HG03175 (cell line): Measurements from ENCODE around the gene MKX.
"Not testable (repeated sequence)": the region's sequence is repeated elsewhere in the genome, so short reads cannot be mapped to it uniquely, and the experiment has no call there.

Source experiments
- ATAC-seq: cut with Tn5 transposase; IDR thresholded peaks from one replicate; pipeline ENCODE4 v1.9.1; 2021; ENCODE audit warnings: mild to moderate bottlenecking, moderate library complexity; ENCODE audit not compliant: unreplicated experiment

Gene MKX

DNA sequence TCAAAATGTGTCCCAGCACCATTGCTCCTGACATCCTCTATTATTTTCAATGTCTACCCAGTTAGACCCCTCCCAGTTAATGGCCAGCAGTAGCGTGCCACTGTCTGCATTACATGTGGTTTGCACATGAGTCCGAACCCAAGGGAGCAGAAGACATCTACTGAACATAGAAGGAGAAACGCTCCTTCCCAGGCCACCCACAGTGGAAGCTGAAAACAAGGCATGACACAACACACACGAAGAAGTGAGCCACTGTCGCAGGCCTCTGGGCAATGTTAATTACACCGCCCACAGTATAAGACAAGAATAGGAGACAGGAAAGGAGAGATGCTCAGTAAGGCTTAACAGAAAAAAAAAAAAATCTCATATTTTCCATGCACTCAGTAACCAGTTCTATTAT, 50.5 kb downstream of the MKX start:
- ATAC-seq, result no peak

- ATAC-seq, result no peak
Measured at GRCh38 chr10:27692663-27693062, 53.0 kb downstream of the MKX start.

DNA sequence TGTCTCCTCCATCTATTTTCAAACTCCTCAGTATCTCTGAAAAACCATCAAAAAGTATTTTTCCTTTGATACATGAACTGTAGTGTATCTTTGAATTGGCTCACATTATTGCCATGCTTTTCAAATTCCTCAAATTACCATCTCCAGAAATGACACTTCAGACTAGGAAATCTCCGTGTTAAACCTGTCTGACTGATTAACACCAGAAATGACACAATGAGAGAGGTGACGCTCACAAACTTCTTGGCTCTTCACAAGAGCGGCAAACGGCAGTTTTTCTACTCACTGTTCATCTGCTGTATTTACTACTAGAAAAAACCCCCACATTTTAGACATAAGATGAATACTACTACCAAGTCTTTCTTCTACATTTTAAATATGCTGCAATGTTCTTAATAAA, 56.6 kb downstream of the MKX start:
- no peak for ATAC-seq

- no peak for ATAC-seq
Measured at GRCh38 chr10:27688276-27688675, 57.3 kb downstream of the MKX start.

GRCh38 chr10:27687743-27688142, 57.9 kb downstream of the MKX start:
- ATAC-seq, result no peak

- ATAC-seq, result no peak
Measured at GRCh38 chr10:27687326-27687725, 58.3 kb downstream of the MKX start.

- no peak for ATAC-seq
Measured at GRCh38 chr10:27685681-27686080, 59.9 kb downstream of the MKX start.

DNA sequence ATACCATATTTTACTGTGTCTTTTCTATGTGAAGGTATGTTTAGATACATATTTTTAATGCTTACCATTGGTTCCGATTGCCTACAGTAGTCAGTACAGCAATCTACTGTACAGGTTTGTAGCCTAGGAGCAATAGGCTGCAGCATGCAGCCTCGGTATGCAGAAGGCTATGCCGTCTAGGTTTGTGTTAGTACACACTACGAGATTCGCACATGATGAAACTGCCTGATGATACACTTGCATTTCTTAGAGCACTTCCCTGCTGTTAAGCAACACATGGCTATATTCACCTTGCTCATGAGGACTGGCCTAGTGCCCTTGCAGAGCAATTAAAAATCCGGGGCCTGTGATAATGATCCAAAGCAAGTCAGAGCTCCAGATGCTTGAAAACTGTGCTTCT, 62.4 kb downstream of the MKX start:
- ATAC-seq, result no peak

- not testable (repeated sequence) for ATAC-seq
Measured at GRCh38 chr10:27681795-27682194, 63.8 kb downstream of the MKX start.

GRCh38 chr10:27680691-27681605, 64.7 kb downstream of the MKX start:
- ATAC-seq, result no peak

DNA sequence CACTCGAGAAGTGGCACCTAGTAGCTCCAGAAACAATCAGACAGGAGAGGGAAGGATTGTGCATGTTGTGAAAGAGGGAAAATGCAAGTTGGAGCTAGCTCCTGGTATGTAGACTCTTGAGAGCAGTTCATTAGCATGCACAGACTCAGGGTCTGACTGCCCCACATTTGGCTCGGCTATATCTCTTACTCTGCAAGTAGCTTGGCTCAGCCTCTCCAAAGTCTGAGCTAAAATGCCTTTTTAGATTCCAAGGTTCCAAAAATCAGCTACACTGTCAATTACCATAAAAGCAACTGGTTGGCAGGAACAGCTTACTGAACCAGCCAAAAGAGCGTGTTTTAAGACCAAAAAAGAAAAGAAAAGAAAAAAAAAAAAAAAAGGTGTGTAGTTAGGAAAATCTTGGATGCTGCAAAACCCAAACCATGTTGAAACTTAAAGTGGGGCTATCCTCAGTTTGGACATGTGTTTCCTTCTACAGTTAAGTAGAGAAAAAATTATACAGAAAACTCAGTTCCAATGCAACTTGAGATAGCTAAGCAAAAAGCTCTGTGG, 65.5 kb downstream of the MKX start:
- ATAC-seq, result no peak

- no peak for ATAC-seq
Measured at GRCh38 chr10:27679369-27679912, 66.2 kb downstream of the MKX start.

DNA sequence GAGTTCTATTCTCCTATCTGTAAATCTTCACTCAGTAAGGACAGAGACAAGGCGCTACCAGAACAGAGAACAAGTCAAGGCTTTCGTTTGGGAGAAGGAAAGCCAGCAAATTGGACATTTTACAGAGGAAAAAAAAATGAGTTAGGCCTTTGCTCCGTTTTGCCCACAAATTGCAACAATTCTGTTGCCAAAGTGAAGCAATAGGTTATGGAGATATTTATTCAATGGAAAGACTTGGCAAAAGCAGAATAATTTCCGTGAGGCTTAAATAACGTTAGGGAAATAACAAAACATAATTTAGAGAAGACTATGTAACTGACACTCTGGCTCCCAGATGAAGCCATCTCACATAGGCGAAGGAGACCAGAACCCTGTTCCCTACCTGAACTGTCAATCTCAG, 67.5 kb downstream of the MKX start:
- ATAC-seq, result no peak

- ATAC-seq, result no peak
Measured at GRCh38 chr10:27673065-27673464, 72.6 kb downstream of the MKX start.

DNA sequence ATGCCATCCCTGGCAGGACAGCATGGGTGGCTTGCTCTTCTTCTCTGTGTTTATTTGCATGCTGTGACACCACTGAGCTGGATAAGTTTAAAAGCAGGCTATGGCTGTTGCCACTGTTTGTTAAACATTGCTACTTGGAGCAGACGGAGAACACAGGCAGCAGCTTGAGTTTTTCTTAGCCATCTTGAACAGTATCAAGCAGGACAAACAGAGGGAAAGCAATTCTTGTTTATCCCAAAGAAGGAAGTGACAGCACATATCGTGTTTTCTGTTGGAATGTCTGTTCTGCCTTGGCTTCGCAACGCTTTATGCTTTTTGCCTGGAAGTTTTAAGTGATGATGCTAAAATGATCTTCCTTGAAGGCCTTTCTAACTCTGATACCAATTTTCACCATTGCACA, 73.8 kb downstream of the MKX start:
- ATAC-seq, result no peak

DNA sequence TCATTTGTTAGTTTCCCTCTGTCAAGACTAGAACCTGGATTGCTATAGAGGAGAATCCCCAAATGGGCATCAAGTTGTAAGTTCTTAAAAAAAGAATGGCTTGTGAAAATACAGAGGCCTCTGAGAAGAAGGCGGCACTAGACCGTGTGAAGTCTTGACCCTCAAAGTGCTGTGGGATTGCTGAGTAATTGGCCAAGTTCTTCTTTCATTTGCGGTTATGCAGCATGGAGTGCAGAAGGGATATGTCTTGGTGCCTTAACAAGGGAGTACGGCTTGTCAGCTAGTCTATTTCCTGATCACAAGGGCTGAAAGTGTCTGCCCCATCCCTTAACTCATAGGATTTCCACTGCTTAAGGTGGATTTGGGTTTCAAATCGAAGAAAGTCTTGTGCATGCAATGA, 81.2 kb downstream of the MKX start:
- no peak for ATAC-seq

GRCh38 chr10:27663621-27664020, 82.0 kb downstream of the MKX start:
- no peak for ATAC-seq

- ATAC-seq, result no peak
Measured at GRCh38 chr10:27661514-27662286, 83.9 kb downstream of the MKX start.

- ATAC-seq, result no peak
Measured at GRCh38 chr10:27660711-27661110, 84.9 kb downstream of the MKX start.

DNA sequence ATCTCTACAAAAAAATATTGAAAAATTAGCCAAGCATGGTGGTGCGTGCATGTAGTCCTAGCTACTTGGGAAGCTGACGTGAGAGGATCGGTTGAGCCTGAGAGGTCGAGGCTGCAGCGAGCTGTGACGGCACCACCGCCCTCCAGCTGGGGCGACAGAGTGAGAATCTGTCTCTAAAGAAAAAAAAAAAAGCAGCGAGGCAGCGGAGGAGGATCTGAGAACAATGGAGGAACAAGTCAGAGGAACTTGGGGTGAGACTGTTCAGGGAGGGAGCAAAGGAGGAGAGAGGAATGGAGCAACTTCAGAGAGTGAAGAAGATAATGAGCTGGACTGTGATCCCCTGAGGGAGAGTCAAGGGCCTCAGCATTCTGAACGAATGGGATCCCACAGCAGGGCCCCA, 85.4 kb downstream of the MKX start:
- no peak for ATAC-seq

DNA sequence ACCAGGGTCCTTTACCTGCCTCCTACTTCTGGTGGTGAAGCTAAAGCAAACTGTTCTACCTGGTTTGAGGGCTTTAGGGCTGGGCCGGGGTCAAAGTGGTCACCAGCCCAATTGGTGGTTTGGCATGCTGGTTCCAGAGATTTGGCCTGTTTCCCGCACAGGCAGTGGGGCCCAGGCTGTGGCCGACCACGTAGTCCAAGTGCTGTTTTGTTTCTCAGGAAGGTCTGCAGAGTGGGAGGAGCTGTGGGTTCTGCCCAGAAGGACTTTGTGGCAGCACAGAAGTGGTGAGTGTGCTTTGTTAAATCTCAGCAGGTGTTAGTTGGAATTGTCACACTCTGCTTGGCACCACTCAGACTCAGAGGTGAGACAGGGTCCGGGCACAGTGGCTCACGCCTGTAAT, 85.8 kb downstream of the MKX start:
- ATAC-seq, result no peak

- ATAC-seq, result no peak
Measured at GRCh38 chr10:27658788-27659187, 86.8 kb downstream of the MKX start.
